HEK293T (cell line): ENCODE measurements around the gene GRB7.

ENCODE experiments used
- BHLHE40 ChIP-seq: fragments of 450-650 bp; IDR thresholded peaks from 2 replicates; pipeline ENCODE4 v1.6.1; 2016; ENCODE audit warnings: mild to moderate bottlenecking, moderate library complexity, borderline replicate concordance
- FOXM1 ChIP-seq: fragments of 450-650 bp; IDR thresholded peaks from 2 replicates; pipeline ENCODE4 v1.6.1; 2017; ENCODE audit warnings: mild to moderate bottlenecking, borderline replicate concordance
- HDGF ChIP-seq: fragments of 450-650 bp; IDR thresholded peaks from 2 replicates; pipeline ENCODE4 v1.6.1; 2017; ENCODE audit warnings: antibody characterized with exemption, borderline replicate concordance
- PKNOX1 ChIP-seq: fragments of 450-650 bp; IDR thresholded peaks from 2 replicates; pipeline ENCODE4 v1.6.1; 2016

GRCh38 chr17:39726617-39727016, 11.1 kb upstream of the GRB7 start:
- TF ChIP-seq PKNOX1 (no peak), HDGF (no peak), FOXM1 (no peak), BHLHE40 (no peak)
